ENCODE results near the gene TMUB2. TPM values are rescaled to one million over a fixed set of nuclear protein-coding genes. Genes with fewer than 3 reads are reported as not detected.

Gene TMUB2
- total and polyA plus RNA-seq, 2 of the 13 experiments (the other 11 are each of a cell fraction or from before 2014, with no cell fraction given) = 26.9 to 50.8 TPM

GRCh38 chr17:44170499-44171201 lies 16.1 kb upstream of the TMUB2 start, which contains the start of gene ASB16 (continued):
- TF ChIP-seq, protein P1, sequence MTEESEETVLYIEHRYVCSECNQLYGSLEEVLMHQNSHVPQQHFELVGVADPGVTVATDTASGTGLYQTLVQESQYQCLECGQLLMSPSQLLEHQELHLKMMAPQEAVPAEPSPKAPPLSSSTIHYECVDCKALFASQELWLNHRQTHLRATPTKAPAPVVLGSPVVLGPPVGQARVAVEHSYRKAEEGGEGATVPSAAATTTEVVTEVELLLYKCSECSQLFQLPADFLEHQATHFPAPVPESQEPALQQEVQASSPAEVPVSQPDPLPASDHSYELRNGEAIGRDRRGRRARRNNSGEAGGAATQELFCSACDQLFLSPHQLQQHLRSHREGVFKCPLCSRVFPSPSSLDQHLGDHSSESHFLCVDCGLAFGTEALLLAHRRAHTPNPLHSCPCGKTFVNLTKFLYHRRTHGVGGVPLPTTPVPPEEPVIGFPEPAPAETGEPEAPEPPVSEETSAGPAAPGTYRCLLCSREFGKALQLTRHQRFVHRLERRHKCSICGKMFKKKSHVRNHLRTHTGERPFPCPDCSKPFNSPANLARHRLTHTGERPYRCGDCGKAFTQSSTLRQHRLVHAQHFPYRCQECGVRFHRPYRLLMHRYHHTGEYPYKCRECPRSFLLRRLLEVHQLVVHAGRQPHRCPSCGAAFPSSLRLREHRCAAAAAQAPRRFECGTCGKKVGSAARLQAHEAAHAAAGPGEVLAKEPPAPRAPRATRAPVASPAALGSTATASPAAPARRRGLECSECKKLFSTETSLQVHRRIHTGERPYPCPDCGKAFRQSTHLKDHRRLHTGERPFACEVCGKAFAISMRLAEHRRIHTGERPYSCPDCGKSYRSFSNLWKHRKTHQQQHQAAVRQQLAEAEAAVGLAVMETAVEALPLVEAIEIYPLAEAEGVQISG (CRISPR knock-in tag; IDR thresholded peaks at IDR 0.05) = peak; percentile 20; the same call in 1 of the 2 replicates
- TF ChIP-seq MIER3 (CRISPR knock-in tag; IDR thresholded peaks at IDR 0.05; ENCODE audit: borderline replicate concordance) (0 out of 2 replicates have a peak, but pooled peaks have one; percentile 33), HDAC2 (CRISPR knock-in tag; IDR thresholded peaks at IDR 0.05) (peak; percentile 30; the same call in 1 of the 2 replicates), DZIP1 (CRISPR knock-in tag; IDR thresholded peaks at IDR 0.05) (peak; percentile 42; the same call in 1 of the 2 replicates), ZNF280B (CRISPR knock-in tag; IDR thresholded peaks at IDR 0.05; ENCODE audit: borderline replicate concordance) (peak; percentile 24; the same call in 1 of the 2 replicates), PHF8 (CRISPR knock-in tag; IDR thresholded peaks at IDR 0.05) (0 out of 2 replicates have a peak, but pooled peaks have one; percentile 47), ZBTB7A (CRISPR knock-in tag; IDR thresholded peaks at IDR 0.05) (0 out of 2 replicates have a peak, but pooled peaks have one; percentile 32), PRDM10 (CRISPR knock-in tag; IDR thresholded peaks at IDR 0.05; ENCODE audit: low read depth) (peak; percentile 30; the same call in 1 of the 2 replicates), FOXA1 (IDR thresholded peaks at IDR 0.05) (no peak), FOXA1 (CRISPR knock-in tag; IDR thresholded peaks at IDR 0.05) (peak; percentile 53; the same call in 1 of the 2 replicates), NR2C2 (CRISPR knock-in tag; IDR thresholded peaks at IDR 0.05; ENCODE audit: borderline replicate concordance) (0 out of 2 replicates have a peak, but pooled peaks have one; percentile 25), ZNF839 (CRISPR knock-in tag; IDR thresholded peaks at IDR 0.05; ENCODE audit: borderline replicate concordance) (0 out of 2 replicates have a peak, but pooled peaks have one; percentile 32), STAG1 (CRISPR knock-in tag; IDR thresholded peaks at IDR 0.05) (peak; percentile 46; the same call in 1 of the 2 replicates), FOXO1 (CRISPR knock-in tag; IDR thresholded peaks at IDR 0.05) (peak; percentile 42; the same call in 1 of the 2 replicates), TBX2 (CRISPR knock-in tag; IDR thresholded peaks at IDR 0.05; ENCODE audit: borderline replicate concordance) (0 out of 2 replicates have a peak, but pooled peaks have one; percentile 42)

All from HepG2 (cell line).